GM12873 (cell line): ENCODE data around the gene TOX3.

Experiments
- TF ChIP-seq, protein P1 (sequence below): IDR thresholded peaks from 2 replicates; pipeline ENCODE4 v1.5.1; 2012; ENCODE audit warnings: low read depth, mild to moderate bottlenecking, moderate library complexity, low read length, control low read depth; ENCODE audit not compliant: insufficient read depth; ENCODE audit errors: missing control alignments

TOX3 gene

DNA sequence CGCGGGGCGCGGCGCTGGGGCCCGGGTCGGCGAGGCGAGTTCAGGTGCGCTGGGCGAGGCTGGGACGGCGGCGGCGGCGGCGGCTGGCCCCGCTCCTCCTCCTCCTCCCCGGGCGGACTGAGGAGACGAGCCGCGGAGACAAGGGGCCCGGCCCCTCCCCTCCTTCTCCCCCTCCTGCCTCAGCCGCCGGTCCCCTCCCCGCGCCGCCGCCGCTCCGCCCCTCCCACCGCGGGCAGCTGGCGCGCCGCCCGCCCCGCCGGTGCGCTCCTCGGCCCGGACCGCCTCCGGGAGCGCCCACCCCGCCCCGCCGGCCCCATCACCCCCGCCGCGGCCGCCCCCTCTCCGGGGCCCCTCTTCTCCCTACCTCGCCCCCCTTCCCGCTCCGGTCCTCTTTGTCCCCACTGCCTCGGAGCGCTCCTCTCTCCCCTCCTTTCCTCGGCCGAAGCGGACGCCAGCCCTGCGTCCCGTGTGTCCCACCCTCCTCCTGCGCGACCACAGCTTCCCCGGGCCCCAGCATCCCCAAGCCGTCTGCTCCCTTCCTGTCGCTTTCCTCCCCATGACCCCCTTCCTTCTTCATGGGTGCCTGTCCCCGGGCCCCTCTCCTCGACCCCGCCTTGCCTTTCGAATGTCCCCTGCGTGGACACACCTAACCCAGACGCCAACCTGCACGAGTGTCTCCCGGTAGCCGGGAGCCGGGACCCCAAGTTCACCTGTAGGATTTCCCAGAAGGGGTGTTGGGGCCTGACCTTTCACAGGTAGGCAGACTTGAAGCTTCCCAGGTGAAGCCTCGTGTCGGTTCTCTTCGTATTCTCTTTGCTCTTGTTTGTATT, at the start of gene TOX3:
Gene TOX3 (minus strand): TSS at position 140 of the 830 bp plus-strand sequence. CDS start 420 bp downstream, outside the sequence.
- TF ChIP-seq, protein P1, sequence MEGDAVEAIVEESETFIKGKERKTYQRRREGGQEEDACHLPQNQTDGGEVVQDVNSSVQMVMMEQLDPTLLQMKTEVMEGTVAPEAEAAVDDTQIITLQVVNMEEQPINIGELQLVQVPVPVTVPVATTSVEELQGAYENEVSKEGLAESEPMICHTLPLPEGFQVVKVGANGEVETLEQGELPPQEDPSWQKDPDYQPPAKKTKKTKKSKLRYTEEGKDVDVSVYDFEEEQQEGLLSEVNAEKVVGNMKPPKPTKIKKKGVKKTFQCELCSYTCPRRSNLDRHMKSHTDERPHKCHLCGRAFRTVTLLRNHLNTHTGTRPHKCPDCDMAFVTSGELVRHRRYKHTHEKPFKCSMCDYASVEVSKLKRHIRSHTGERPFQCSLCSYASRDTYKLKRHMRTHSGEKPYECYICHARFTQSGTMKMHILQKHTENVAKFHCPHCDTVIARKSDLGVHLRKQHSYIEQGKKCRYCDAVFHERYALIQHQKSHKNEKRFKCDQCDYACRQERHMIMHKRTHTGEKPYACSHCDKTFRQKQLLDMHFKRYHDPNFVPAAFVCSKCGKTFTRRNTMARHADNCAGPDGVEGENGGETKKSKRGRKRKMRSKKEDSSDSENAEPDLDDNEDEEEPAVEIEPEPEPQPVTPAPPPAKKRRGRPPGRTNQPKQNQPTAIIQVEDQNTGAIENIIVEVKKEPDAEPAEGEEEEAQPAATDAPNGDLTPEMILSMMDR = no peak

DNA sequence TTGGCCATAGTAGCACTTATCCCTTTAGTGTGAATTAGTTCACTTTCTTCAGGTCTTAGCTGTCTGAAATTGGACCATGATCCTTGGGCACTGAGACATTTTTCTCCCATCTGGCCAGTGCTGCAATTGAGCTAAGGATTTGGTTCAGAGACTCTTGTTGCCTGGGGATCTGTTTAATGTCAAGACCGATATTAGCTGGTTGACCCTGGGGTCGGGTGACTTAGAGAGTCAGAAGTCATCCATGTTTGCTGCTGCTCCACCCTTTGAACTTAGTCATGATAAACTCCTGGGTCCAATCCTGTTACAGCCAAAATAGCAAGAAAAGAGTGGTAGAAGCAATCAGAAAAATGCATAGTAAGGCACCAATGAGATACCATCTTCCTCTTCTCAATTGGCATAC, 45.8 kb upstream of the TOX3 start:
- TF ChIP-seq, protein P1 = no peak

DNA sequence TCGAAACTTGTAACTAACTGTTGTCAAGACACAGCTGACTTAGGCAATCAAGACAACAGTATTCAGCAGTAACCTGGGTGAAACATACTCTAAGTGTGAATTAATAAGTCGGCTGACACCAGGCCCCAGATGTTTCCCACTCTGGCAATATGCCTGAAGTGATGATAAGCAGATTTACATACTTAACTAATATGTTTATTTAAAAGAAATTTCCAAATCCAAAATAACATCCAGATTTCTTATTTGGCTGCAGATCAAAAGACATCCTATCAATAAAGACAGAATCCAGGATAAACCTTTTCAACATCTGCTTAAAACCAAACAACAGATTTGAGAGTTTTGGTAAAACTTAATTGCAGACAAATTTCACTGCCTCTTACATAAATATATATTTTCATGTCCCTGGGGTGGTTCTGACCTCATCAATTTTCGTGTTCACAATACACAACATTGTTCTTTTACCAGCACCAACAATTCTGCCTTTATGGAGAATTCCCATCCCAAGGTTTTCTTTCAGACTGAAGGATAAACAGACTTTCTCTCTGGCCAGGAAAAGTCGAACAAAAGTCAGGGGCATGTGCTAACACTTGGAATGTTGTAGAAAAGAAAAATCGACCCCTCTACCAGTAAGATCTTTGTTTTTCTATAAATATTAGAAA, 45.1 kb upstream of the TOX3 start:
- TF ChIP-seq, protein P1 = no peak

DNA sequence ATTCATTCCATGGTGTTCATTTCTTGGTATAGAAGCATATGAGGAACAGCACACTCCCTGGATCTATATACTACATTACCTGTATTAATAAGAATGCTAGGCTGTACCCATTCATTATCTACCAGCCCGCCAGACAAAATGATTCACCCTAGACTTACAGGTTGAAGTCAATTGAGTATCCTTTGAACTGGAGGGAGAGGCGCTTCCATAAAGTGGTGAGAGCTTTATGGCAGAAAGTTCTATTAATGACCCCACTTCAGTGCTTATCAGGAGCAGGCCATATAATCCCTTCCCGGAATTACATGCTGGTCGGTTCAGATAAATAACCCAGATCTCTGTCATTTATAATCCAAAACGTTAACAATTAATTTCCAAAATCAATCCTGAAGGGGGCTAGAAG, 44.5 kb upstream of the TOX3 start:
- TF ChIP-seq, protein P1 = no peak

DNA sequence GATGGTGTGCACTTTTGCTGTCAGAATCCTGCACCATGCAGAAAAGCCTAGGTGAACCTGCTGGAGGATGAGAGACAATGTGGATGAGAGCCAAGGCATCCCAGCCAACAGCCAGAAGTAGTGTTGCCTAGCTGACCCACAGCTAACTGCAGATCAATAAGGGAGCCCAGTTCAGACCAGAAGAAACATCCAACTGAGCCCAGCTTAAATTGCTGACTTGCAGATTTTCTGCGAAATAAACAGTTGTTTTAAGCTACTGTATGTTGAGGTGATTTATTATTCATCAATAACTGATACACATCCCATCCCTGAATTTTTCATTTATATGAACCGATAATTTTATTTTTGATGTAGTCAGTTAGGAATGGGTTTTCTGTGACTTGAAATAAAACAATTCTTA, 39.2 kb upstream of the TOX3 start:
- TF ChIP-seq, protein P1 = no peak

DNA sequence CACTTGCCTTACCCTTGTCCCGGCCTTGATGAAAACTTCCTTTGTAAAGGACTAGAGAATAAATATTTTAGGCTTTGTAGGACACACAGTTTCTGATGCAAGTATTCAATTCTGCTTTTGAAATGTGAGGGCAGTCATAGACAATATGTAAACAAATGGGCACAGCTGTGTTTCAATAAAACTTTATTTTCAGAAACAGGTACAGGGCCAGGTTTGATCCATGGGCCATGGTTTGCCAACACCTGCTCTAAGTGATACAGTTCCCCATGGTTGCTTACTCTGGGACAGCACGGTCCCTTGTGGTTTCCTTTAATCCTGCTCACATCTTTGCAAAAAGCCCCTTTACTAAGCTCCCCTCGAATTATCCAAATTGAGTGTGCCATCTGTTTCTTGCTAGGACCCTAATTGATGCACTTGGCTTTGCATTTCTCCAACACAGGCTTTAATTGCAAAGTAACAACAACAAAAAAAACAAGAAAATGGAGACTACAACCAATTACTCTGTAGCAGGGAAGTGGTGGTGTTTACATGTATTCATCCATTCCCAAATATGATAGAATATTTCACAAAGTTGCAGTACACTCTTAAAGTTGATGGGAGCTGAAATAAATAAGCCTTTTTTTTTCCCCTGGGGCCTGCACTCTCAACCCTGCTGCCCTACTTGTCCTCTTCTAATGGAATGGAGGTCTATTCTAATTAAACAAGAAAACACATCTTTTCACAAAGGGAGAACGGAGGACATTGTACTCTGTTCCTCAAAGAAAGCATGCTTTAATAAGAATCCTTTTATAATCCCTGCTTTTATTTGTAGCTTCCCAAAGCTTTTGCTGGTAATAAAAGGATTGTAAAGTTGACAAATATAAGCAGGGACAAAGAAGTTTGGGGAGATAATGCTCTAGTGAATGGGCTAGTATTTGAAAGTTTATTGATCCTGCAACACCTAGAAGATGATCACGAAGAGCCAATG, 37.7 kb upstream of the TOX3 start:
- TF ChIP-seq, protein P1 = no peak
